ENCODE results near the gene RPS28. TPM values are rescaled to one million over a fixed set of nuclear protein-coding genes. Genes with fewer than 3 reads are reported as not detected.
"Not testable (repeated sequence)": the region's sequence is repeated elsewhere in the genome, so short reads cannot be mapped to it uniquely, and the experiment has no call there.

RPS28 gene
- total RNA-seq, 1 donor from 2014 or later, result 967 TPM

DNA sequence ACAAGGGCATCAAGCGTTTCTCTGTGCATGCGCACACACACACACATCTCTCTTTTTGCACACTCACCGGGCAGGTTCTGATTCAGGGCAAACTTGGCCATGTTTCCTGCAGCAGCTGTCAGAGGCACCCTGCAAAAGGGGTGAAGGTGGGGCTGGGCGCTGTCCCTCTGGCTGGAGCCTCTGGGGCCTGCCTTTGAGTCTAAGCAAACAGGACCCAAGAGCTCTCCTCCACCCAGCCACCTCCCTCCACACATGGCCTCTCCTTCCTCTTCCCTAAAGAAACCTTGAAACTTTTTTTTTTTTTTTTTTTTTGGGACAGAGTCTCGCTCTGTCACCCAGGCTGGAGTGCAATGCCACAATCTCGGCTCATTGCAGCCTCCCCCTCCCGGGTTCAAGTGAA, 16.4 kb downstream of the RPS28 start:
- peaks cover 13% of the 10 kb centered on the region for H3K36me3 ChIP-seq
- TF ChIP-seq, protein P1, sequence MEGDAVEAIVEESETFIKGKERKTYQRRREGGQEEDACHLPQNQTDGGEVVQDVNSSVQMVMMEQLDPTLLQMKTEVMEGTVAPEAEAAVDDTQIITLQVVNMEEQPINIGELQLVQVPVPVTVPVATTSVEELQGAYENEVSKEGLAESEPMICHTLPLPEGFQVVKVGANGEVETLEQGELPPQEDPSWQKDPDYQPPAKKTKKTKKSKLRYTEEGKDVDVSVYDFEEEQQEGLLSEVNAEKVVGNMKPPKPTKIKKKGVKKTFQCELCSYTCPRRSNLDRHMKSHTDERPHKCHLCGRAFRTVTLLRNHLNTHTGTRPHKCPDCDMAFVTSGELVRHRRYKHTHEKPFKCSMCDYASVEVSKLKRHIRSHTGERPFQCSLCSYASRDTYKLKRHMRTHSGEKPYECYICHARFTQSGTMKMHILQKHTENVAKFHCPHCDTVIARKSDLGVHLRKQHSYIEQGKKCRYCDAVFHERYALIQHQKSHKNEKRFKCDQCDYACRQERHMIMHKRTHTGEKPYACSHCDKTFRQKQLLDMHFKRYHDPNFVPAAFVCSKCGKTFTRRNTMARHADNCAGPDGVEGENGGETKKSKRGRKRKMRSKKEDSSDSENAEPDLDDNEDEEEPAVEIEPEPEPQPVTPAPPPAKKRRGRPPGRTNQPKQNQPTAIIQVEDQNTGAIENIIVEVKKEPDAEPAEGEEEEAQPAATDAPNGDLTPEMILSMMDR (IDR thresholded peaks at IDR 0.05; ENCODE audit: borderline replicate concordance), result no peak

DNA sequence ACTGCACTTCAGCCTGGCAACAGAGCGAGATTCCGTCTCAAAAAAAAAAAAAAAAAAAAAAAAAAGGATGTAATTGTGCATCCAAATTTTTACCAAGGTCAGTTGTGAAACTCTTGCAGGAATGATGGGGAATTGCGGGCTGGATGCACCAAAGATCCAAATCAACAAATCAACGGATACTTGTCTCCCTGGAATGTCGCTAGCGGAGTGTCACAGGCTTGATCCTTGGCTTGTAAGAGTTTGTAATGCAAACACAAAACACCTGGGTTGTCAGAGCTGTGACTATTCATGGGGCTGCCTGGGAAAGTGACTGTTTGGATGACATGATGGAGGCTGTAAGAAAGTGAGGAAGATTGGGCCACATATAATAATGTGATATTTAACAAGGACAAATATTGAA, 17.5 kb downstream of the RPS28 start:
- TF ChIP-seq, protein P1 (IDR thresholded peaks at IDR 0.05; ENCODE audit: borderline replicate concordance), result no peak
- H3K9me3 ChIP-seq (replicated peaks), result no peaks in the 10 kb centered on the region
- peak overlapping the region; percentile 96 for H3K27ac ChIP-seq (replicated peaks)
- peaks cover 6% of the 10 kb centered on the region for H3K36me3 ChIP-seq
- DNase-seq, result no peak
- peaks cover 89% of the 10 kb centered on the region for H3K4me1 ChIP-seq
- H3K27me3 ChIP-seq (ENCODE audit: low read depth), result peaks cover 37% of the 10 kb centered on the region
- no peak overlapping the region for H3K4me3 ChIP-seq
- intact Hi-C loops (cut with micrococcal nuclease), result no loop called here

More for the DNA sequence above, 16.4 kb downstream of the RPS28 start:
- Histone ChIP-seq H3K27ac (replicated peaks) (peak overlapping the region; percentile 65), H3K4me3 (peak overlapping the region; percentile 11), H3K9me3 (replicated peaks) (no peaks in the 10 kb centered on the region), H3K4me1 (peaks cover 90% of the 10 kb centered on the region), H3K27me3 (ENCODE audit: low read depth) (peaks cover 48% of the 10 kb centered on the region)
- no peak for DNase-seq
- intact Hi-C loops (cut with micrococcal nuclease), result no loop called here

DNA sequence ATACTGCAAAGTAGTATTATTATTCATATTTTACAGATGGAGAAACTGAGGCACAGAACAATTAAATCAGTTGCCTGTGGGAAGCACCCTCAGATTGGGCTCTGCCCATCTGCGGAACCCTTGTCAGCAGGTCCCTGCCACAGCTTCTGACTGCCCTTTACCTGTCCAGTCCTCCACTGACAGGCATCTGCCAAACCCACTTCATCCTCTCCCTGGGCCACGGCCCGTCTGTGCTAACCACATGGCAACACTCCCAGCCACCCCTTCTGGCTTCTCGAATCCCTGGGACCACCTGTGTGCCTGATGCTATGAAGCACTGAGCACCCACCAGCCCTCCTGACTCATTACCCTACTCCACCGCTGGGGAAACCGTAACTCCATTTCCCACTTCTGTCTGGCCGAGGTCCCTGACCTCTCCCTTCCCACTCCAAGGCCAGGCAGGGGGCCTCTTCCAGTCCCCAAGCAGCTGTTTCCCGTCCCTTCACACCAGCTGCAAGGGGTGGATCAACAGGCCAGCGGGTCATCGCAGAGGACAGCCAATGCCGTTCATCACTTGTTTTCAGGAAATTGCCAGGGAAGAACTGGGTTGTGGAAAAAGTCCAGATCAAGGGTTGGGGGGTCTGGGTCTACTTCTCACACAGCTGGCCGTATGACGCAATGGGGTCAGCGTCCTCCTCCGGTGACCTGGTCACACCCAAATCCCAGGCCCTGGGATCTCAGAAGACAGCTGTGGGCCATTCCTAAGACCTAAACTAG, 19.2 kb downstream of the RPS28 start:
- TF ChIP-seq, protein P1 (IDR thresholded peaks at IDR 0.05; ENCODE audit: borderline replicate concordance), result peak; percentile 52
- Histone ChIP-seq H3K4me1 (peaks cover 79% of the 10 kb centered on the region), H3K27me3 (ENCODE audit: low read depth) (peaks cover 20% of the 10 kb centered on the region), H3K27ac (replicated peaks) (peak overlapping the region; percentile 96), H3K9me3 (replicated peaks) (no peaks in the 10 kb centered on the region), H3K36me3 (no peaks in the 10 kb centered on the region), H3K4me3 (peak overlapping the region; percentile 77)
- intact Hi-C loops (cut with micrococcal nuclease), result no loop called here
- peak; percentile 76 for DNase-seq

DNA sequence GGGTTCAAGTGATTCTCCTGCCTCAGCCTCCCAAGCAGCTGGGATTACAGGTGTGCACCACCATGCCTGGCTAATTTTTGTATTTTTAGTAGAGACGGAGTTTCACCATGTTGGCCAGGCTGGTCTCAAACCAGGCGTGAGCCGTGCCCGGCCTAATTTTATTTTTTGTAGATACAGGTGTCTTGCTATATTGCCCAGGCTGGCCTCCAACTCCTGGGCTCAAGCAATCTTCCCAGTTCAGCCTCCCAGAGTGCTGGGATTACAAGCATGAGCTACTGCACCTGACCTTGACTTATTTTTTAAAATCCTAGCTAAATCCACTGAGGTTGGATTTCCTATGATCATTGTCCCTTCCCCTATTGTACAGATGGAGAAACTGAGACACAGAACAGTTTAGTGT, 20.2 kb downstream of the RPS28 start:
- H3K9me3 ChIP-seq (replicated peaks); DNase-seq; H3K36me3 ChIP-seq; intact Hi-C loops (cut with micrococcal nuclease): not testable (repeated sequence)
- Histone ChIP-seq H3K4me1 (peaks cover 69% of the 10 kb centered on the region), H3K4me3 (peak overlapping the region; percentile 77), H3K27me3 (ENCODE audit: low read depth) (peaks cover 15% of the 10 kb centered on the region), H3K27ac (replicated peaks) (peak overlapping the region; percentile 96)

DNA sequence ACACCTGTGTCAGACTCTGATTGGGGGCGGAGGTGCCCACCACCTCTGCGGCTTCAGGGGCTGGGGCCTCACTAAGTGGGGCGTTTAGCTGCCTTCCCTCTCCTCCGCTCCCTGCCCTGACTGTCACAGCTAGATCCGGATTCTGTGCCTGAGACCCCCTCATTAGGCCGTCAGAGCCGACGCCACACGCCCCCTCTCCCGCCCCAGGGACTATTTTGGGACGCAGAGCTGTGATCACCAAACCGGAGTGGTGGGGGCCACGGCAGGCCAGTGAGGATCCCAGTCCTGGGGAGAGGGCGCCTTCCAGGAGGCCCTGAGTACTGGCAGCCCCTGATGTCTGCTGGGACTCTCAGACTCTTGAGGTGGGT, 21.0 kb downstream of the RPS28 start:
- TF ChIP-seq, protein P1 (IDR thresholded peaks at IDR 0.05; ENCODE audit: borderline replicate concordance), result no peak
- H3K27ac ChIP-seq (replicated peaks), result peak overlapping the region; percentile 96
- H3K4me1 ChIP-seq, result peaks cover 61% of the 10 kb centered on the region
- peak overlapping the region; percentile 77 for H3K4me3 ChIP-seq
- no peaks in the 10 kb centered on the region for H3K36me3 ChIP-seq
- intact Hi-C loops (cut with micrococcal nuclease), result no loop called here
- H3K9me3 ChIP-seq (replicated peaks), result no peaks in the 10 kb centered on the region
- H3K27me3 ChIP-seq (ENCODE audit: low read depth), result peaks cover 7% of the 10 kb centered on the region
- DNase-seq, result no peak

Data from left ventricle myocardium inferior (tissue), 1 donor.